Type B pancreatic cell (in vitro differentiated cells): ENCODE measurements around the gene TSN. TPM values are rescaled to one million over a fixed set of nuclear protein-coding genes. Genes with fewer than 3 reads are reported as not detected.

ENCODE experiments used
- DNase-seq: peaks from one replicate; pipeline ENCODE4 v3.0.0; 2021; ENCODE audit warnings: mixed read lengths; ENCODE audit not compliant: unreplicated experiment; ENCODE audit errors: extremely low spot score
- H3K27ac Mint-ChIP-seq: 2 replicates; pipeline ENCODE4 v1.8.0; 2021; ENCODE audit warnings: mild to moderate bottlenecking, mixed read lengths
- H3K27me3 Mint-ChIP-seq: 2 replicates; pipeline ENCODE4 v1.8.0; 2021; ENCODE audit warnings: mixed read lengths
- H3K36me3 Mint-ChIP-seq: 2 replicates; pipeline ENCODE4 v1.8.0; 2021; ENCODE audit warnings: mixed read lengths
- H3K4me1 Mint-ChIP-seq: one replicate; pipeline ENCODE4 v1.8.0; 2021; ENCODE audit warnings: mixed read lengths; ENCODE audit not compliant: unreplicated experiment
- H3K4me3 Mint-ChIP-seq: 2 replicates; pipeline ENCODE4 v1.8.0; 2021; ENCODE audit warnings: mild to moderate bottlenecking, mixed read lengths
- H3K9me3 Mint-ChIP-seq: 2 replicates; pipeline ENCODE4 v1.8.0; 2021; ENCODE audit warnings: mixed read lengths
- CTCF ChIP-seq: fragments of 200-600 bp; sonication (generic); conservative IDR thresholded peaks from 2 replicates; pipeline ENCODE4 v1.5.0; 2021; ENCODE audit warnings: antibody characterized with exemption, mild to moderate bottlenecking
- total RNA-seq: library from RNA; stranded (reverse); gene quantifications from 2 replicates; pipeline ENCODE4 v1.2.1, GENCODE V29; 2021; ENCODE audit warnings: low replicate concordance

Gene TSN
- total RNA-seq, 1 donor from 2014 or later = 87.6 TPM

GRCh38 chr2:121791801-121792221 lies 36.4 kb downstream of the TSN start:
- H3K4me1 Mint-ChIP-seq = peaks cover 6% of the 10 kb centered on the region
- H3K4me3 Mint-ChIP-seq = no peak overlapping the region
- no peak for TF ChIP-seq CTCF
- no peak overlapping the region for H3K27ac Mint-ChIP-seq
- H3K36me3 Mint-ChIP-seq = no peaks in the 10 kb centered on the region
- DNase-seq = no peak
- peaks cover 13% of the 10 kb centered on the region for H3K27me3 Mint-ChIP-seq
- peaks cover 9% of the 10 kb centered on the region for H3K9me3 Mint-ChIP-seq

- H3K9me3 Mint-ChIP-seq = peaks cover 9% of the 10 kb centered on the region
- no peak overlapping the region for H3K4me3 Mint-ChIP-seq
- H3K36me3 Mint-ChIP-seq = no peaks in the 10 kb centered on the region
- H3K4me1 Mint-ChIP-seq = peaks cover 6% of the 10 kb centered on the region
- H3K27ac Mint-ChIP-seq = no peak overlapping the region
- DNase-seq = no peak
- H3K27me3 Mint-ChIP-seq = peaks cover 13% of the 10 kb centered on the region
- TF ChIP-seq CTCF = no peak
Measured at GRCh38 chr2:121793816-121794215, 38.4 kb downstream of the TSN start.

- Mint-ChIP-seq H3K4me1 (peaks cover 6% of the 10 kb centered on the region), H3K9me3 (peaks cover 9% of the 10 kb centered on the region), H3K4me3 (no peak overlapping the region), H3K27ac (no peak overlapping the region), H3K27me3 (peaks cover 13% of the 10 kb centered on the region), H3K36me3 (no peaks in the 10 kb centered on the region)
- DNase-seq = no peak
- TF ChIP-seq CTCF = no peak
Measured at GRCh38 chr2:121794233-121794632, 38.8 kb downstream of the TSN start.

GRCh38 chr2:121796239-121796638 lies 40.8 kb downstream of the TSN start:
- Mint-ChIP-seq H3K9me3 (peaks cover 4% of the 10 kb centered on the region), H3K4me3 (no peak overlapping the region), H3K27me3 (peaks cover 6% of the 10 kb centered on the region), H3K4me1 (no peaks in the 10 kb centered on the region), H3K27ac (no peak overlapping the region), H3K36me3 (no peaks in the 10 kb centered on the region)
- no peak for TF ChIP-seq CTCF
- no peak for DNase-seq

- H3K27me3 Mint-ChIP-seq = peaks cover 10% of the 10 kb centered on the region
- no peak for DNase-seq
- H3K27ac Mint-ChIP-seq = no peak overlapping the region
- no peaks in the 10 kb centered on the region for H3K4me1 Mint-ChIP-seq
- TF ChIP-seq CTCF = no peak
- peaks cover 8% of the 10 kb centered on the region for H3K9me3 Mint-ChIP-seq
- H3K36me3 Mint-ChIP-seq = no peaks in the 10 kb centered on the region
- no peak overlapping the region for H3K4me3 Mint-ChIP-seq
Measured at GRCh38 chr2:121798617-121799016, 43.2 kb downstream of the TSN start.

- no peak overlapping the region for H3K27ac Mint-ChIP-seq
- no peaks in the 10 kb centered on the region for H3K36me3 Mint-ChIP-seq
- H3K27me3 Mint-ChIP-seq = peaks cover 22% of the 10 kb centered on the region
- DNase-seq = no peak
- TF ChIP-seq CTCF = no peak
- H3K4me1 Mint-ChIP-seq = peaks cover 4% of the 10 kb centered on the region
- peaks cover 8% of the 10 kb centered on the region for H3K9me3 Mint-ChIP-seq
- H3K4me3 Mint-ChIP-seq = no peak overlapping the region
Measured at GRCh38 chr2:121801916-121802315, 46.5 kb downstream of the TSN start.
